Fibroblast of mammary gland (primary cell): ENCODE results near the gene DNAAF1.

ENCODE experiments used
- DNase-seq: peaks from one replicate; pipeline ENCODE4 v3.0.0-alpha.2; 2010; ENCODE audit warnings: low read depth
- H3K4me3 ChIP-seq: 2 replicates; pipeline ENCODE4 v1.5.1; 2011; ENCODE audit warnings: low read depth, mild to moderate bottlenecking, low read length, moderate library complexity; ENCODE audit not compliant: control insufficient read depth
- TF ChIP-seq, protein P1 (sequence below): conservative IDR thresholded peaks from 2 replicates; pipeline ENCODE4 v1.5.1; 2011; ENCODE audit warnings: low read depth, low read length, inconsistent platforms; ENCODE audit not compliant: control insufficient read depth, insufficient read depth

DNAAF1 gene

GRCh38 chr16:84218176-84218823 is 73.2 kb downstream of the DNAAF1 start:
- H3K4me3 ChIP-seq, result no peak overlapping the region
- TF ChIP-seq, protein P1, sequence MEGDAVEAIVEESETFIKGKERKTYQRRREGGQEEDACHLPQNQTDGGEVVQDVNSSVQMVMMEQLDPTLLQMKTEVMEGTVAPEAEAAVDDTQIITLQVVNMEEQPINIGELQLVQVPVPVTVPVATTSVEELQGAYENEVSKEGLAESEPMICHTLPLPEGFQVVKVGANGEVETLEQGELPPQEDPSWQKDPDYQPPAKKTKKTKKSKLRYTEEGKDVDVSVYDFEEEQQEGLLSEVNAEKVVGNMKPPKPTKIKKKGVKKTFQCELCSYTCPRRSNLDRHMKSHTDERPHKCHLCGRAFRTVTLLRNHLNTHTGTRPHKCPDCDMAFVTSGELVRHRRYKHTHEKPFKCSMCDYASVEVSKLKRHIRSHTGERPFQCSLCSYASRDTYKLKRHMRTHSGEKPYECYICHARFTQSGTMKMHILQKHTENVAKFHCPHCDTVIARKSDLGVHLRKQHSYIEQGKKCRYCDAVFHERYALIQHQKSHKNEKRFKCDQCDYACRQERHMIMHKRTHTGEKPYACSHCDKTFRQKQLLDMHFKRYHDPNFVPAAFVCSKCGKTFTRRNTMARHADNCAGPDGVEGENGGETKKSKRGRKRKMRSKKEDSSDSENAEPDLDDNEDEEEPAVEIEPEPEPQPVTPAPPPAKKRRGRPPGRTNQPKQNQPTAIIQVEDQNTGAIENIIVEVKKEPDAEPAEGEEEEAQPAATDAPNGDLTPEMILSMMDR, result no peak
- no peak for DNase-seq

- no peak overlapping the region for H3K4me3 ChIP-seq
- TF ChIP-seq, protein P1, result no peak
- DNase-seq, result no peak
Measured at GRCh38 chr16:84218956-84219355, 73.8 kb downstream of the DNAAF1 start.

- TF ChIP-seq, protein P1, result no peak
- no peak overlapping the region for H3K4me3 ChIP-seq
- no peak for DNase-seq
Measured at GRCh38 chr16:84220851-84221250, 75.7 kb downstream of the DNAAF1 start.

GRCh38 chr16:84223456-84223855 is 78.3 kb downstream of the DNAAF1 start:
- no peak overlapping the region for H3K4me3 ChIP-seq
- TF ChIP-seq, protein P1, result no peak
- no peak for DNase-seq

DNA sequence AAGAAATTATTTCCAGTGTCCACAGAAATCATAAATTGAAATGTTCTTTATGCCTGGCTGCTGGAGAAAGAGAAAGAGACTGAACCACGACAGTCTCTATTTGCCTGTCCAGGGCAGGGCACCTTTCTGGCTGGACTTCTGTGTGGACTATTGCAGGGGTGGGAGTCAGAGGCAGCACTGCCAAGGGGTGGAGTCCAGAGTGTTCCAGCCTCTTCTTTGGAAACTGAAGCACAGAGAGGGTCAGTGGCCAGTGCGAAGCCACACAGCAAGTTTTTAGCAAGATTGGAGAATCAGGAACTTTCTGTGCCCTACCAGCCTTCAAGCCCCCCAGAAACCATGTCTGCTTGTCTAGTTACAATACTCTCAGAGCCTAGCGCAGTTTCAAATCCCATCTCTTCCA is 79.4 kb downstream of the DNAAF1 start:
- TF ChIP-seq, protein P1, result no peak
- H3K4me3 ChIP-seq, result no peak overlapping the region
- DNase-seq, result no peak

- no peak overlapping the region for H3K4me3 ChIP-seq
- TF ChIP-seq, protein P1, result no peak
- no peak for DNase-seq
Measured at GRCh38 chr16:84225126-84225525, 80.0 kb downstream of the DNAAF1 start.

DNA sequence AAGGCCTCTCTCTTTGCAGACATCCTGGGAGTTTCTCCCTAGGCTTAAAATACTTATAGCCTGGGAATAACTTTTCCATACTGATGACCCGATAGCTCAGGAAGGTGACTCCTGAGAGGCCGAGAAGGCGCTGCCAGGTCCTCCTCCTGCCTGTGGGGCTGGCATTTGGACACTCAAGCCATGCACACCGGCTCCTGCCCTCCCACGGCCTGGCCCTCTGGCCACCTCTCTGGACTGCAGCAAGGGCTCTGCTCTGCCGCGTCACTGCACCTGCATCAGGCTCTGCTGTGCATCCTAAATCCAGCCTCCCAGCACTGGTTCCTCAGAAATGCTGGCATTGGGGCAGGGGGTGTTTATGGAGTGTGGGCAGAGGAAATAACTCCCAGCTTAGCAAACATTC is 80.5 kb downstream of the DNAAF1 start:
- TF ChIP-seq, protein P1, result no peak
- no peak overlapping the region for H3K4me3 ChIP-seq
- no peak for DNase-seq
